WTC11 (cell line): Measurements from ENCODE around the gene RPS8. TPM values are rescaled to one million over a fixed set of nuclear protein-coding genes. Genes with fewer than 3 reads are reported as not detected.
A peak's percentile ranks its signal among the peaks of the same experiment; 100 is the strongest.

Experiments
- ATAC-seq: fragments of 200-7000 bp; cut with Tn5 transposase; 2 replicates; pipeline ENCODE4 v1.10.0; 2021; ENCODE audit warnings: mild to moderate bottlenecking, moderate library complexity
- CTCF ChIA-PET: fragments of 300-600 bp; sonication (Branson Sonifier 250); formaldehyde crosslinking; loops from one replicate; lab custom pipeline; 2021; ENCODE audit warnings: antibody characterized with exemption; lab: Charles Lee
- POLR2A ChIA-PET: fragments of 350-600 bp; sonication (Branson Sonifier 250); formaldehyde crosslinking; loops from one replicate; lab custom pipeline; 2021; ENCODE audit warnings: antibody characterized with exemption; lab: Charles Lee
- DNase-seq: peaks from one replicate; pipeline ENCODE4 v3.0.0; 2021; ENCODE audit warnings: low spot score
- H3K27ac Mint-ChIP-seq: 2 replicates; pipeline ENCODE4 v1.8.0; 2021; ENCODE audit warnings: mixed read lengths
- H3K27me3 Mint-ChIP-seq: 2 replicates; pipeline ENCODE4 v1.8.0; 2021; ENCODE audit warnings: low read depth, mild to moderate bottlenecking, moderate library complexity, mixed read lengths
- H3K36me3 Mint-ChIP-seq: 2 replicates; pipeline ENCODE4 v1.8.0; 2021; ENCODE audit warnings: mixed read lengths
- H3K4me1 Mint-ChIP-seq: 2 replicates; pipeline ENCODE4 v1.8.0; 2022; ENCODE audit warnings: mixed read lengths
- H3K4me3 Mint-ChIP-seq: 2 replicates; pipeline ENCODE4 v1.8.0; 2021; ENCODE audit warnings: mild to moderate bottlenecking, moderate library complexity, mixed read lengths
- H3K9me3 Mint-ChIP-seq: 2 replicates; pipeline ENCODE4 v1.8.0; 2021; ENCODE audit warnings: mixed read lengths
- ATF3 ChIP-seq: sonication (generic); formaldehyde crosslinking; conservative IDR thresholded peaks from 2 replicates; pipeline ENCODE4 v1.8.1; 2022; ENCODE audit warnings: mild to moderate bottlenecking, missing genetic modification reagents
- ATF6 ChIP-seq: sonication (generic); formaldehyde crosslinking; IDR thresholded peaks from 2 replicates; pipeline ENCODE4 v1.8.1; 2023; ENCODE audit warnings: mild to moderate bottlenecking, missing genetic modification reagents
- E2F5 ChIP-seq: sonication (generic); formaldehyde crosslinking; IDR thresholded peaks from 2 replicates; pipeline ENCODE4 v1.8.1; 2022; ENCODE audit warnings: mild to moderate bottlenecking, moderate library complexity, missing genetic modification reagents
- EMX1 ChIP-seq: fragments of 250-450 bp; sonication (Bioruptor Pico); IDR thresholded peaks from 2 replicates; pipeline ENCODE4 v1.8.0; 2021; ENCODE audit warnings: mild to moderate bottlenecking
- FOXJ3 ChIP-seq: sonication (generic); formaldehyde crosslinking; IDR thresholded peaks from 2 replicates; pipeline ENCODE4 v1.9.0; 2021; ENCODE audit warnings: missing genetic modification reagents, mild to moderate bottlenecking, borderline replicate concordance
- ZNF416 ChIP-seq: fragments of 250-450 bp; sonication (Bioruptor Pico); IDR thresholded peaks from 2 replicates; pipeline ENCODE4 v1.9.0; 2021; ENCODE audit warnings: mild to moderate bottlenecking, inconsistent platforms
- total RNA-seq: library from RNA; stranded (reverse); gene quantifications from 3 replicates; pipeline ENCODE4 v1.2.3, GENCODE V29; 2021
- TF ChIP-seq, protein P1 (sequence below): fragments of 250-450 bp; sonication (Bioruptor Pico); conservative IDR thresholded peaks from 2 replicates; pipeline ENCODE4 v1.9.0; 2021; ENCODE audit warnings: mild to moderate bottlenecking
- TF ChIP-seq, protein P2 (sequence below): sonication (generic); formaldehyde crosslinking; IDR thresholded peaks from 2 replicates; pipeline ENCODE4 v1.8.0; 2022; ENCODE audit warnings: missing genetic modification reagents
- TF ChIP-seq, protein P3 (sequence below): sonication (generic); formaldehyde crosslinking; IDR thresholded peaks from 2 replicates; pipeline ENCODE4 v1.8.1; 2022; ENCODE audit warnings: low read depth, mild to moderate bottlenecking, moderate library complexity, missing genetic modification reagents, borderline replicate concordance
- TF ChIP-seq, protein P4 (sequence below): fragments of 250-450 bp; sonication (Bioruptor Pico); IDR thresholded peaks from 2 replicates; pipeline ENCODE4 v2.1.2; 2022; ENCODE audit warnings: mild to moderate bottlenecking, moderate library complexity
- TF ChIP-seq, protein P5 (sequence below): fragments of 250-450 bp; sonication (Bioruptor Pico); IDR thresholded peaks from 2 replicates; pipeline ENCODE4 v1.8.0; 2021; ENCODE audit warnings: mild to moderate bottlenecking
- TF ChIP-seq, protein P6 (sequence below): sonication (generic); formaldehyde crosslinking; IDR thresholded peaks from 2 replicates; pipeline ENCODE4 v1.8.1; 2022; ENCODE audit warnings: mild to moderate bottlenecking, missing genetic modification reagents, moderate library complexity, borderline replicate concordance

RPS8 gene
- total RNA-seq, 1 experiment from 2014 or later: 2,343 TPM

- ChIA-PET POLR2A (interaction anchor here (0.6 to 0.9 kb wide), 5 partner anchors 11 to 84 kb away, joined by 3 to 5 read pairs (median 4); partner anchors contain the start of gene RPS8), CTCF (interaction anchor here (2.0 kb wide), 1 partner anchor 13 kb away, joined by 8 read pairs; the partner anchor contains the start of gene RNU5D-1)
- TF ChIP-seq, protein P1, sequence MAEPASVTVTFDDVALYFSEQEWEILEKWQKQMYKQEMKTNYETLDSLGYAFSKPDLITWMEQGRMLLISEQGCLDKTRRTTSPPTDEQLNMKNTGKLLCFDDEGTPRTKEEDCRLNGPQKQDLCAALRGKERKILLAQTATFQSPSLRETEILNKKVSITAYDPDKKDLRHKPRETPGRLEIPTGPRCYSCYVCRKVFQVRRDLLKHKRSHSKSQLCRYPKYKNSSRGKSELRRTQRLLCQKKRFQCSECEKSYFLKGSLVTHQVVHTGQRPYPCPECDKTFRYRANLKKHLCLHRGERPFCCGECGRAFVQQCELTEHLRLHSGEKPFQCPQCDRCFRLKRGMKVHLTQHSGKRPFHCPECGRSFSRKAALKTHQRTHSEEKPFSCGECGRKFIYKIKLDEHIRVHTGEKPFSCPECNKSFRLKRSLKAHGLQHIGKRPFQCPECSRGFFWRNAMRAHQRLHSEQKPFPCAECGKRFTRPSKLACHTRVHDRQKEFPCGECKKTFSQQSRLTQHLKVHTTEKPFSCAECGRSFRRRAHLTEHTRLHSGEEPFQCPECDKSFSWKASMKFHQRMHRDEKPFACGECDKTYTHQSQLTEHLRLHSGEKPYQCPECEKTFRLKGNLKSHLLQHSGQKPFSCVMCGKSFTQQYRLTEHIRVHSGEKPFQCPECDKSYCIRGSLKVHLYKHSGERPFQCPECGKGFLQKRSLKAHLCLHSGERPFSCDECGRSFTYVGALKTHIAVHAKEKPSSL: no peak
- TF ChIP-seq ZNF416 (CRISPR knock-in tag): no peak
- TF ChIP-seq FOXJ3 (CRISPR knock-in tag): no peak
- TF ChIP-seq, protein P2, sequence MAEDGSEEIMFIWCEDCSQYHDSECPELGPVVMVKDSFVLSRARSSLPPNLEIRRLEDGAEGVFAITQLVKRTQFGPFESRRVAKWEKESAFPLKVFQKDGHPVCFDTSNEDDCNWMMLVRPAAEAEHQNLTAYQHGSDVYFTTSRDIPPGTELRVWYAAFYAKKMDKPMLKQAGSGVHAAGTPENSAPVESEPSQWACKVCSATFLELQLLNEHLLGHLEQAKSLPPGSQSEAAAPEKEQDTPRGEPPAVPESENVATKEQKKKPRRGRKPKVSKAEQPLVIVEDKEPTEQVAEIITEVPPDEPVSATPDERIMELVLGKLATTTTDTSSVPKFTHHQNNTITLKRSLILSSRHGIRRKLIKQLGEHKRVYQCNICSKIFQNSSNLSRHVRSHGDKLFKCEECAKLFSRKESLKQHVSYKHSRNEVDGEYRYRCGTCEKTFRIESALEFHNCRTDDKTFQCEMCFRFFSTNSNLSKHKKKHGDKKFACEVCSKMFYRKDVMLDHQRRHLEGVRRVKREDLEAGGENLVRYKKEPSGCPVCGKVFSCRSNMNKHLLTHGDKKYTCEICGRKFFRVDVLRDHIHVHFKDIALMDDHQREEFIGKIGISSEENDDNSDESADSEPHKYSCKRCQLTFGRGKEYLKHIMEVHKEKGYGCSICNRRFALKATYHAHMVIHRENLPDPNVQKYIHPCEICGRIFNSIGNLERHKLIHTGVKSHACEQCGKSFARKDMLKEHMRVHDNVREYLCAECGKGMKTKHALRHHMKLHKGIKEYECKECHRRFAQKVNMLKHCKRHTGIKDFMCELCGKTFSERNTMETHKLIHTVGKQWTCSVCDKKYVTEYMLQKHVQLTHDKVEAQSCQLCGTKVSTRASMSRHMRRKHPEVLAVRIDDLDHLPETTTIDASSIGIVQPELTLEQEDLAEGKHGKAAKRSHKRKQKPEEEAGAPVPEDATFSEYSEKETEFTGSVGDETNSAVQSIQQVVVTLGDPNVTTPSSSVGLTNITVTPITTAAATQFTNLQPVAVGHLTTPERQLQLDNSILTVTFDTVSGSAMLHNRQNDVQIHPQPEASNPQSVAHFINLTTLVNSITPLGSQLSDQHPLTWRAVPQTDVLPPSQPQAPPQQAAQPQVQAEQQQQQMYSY: no peak
- TF ChIP-seq ATF6: no peak
- TF ChIP-seq, protein P3, sequence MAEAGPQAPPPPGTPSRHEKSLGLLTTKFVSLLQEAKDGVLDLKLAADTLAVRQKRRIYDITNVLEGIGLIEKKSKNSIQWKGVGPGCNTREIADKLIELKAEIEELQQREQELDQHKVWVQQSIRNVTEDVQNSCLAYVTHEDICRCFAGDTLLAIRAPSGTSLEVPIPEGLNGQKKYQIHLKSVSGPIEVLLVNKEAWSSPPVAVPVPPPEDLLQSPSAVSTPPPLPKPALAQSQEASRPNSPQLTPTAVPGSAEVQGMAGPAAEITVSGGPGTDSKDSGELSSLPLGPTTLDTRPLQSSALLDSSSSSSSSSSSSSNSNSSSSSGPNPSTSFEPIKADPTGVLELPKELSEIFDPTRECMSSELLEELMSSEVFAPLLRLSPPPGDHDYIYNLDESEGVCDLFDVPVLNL: no peak
- TF ChIP-seq, protein P4, sequence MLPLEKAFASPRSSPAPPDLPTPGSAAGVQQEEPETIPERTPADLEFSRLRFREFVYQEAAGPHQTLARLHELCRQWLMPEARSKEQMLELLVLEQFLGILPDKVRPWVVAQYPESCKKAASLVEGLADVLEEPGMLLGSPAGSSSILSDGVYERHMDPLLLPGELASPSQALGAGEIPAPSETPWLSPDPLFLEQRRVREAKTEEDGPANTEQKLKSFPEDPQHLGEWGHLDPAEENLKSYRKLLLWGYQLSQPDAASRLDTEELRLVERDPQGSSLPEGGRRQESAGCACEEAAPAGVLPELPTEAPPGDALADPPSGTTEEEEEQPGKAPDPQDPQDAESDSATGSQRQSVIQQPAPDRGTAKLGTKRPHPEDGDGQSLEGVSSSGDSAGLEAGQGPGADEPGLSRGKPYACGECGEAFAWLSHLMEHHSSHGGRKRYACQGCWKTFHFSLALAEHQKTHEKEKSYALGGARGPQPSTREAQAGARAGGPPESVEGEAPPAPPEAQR: no peak
- no peak for TF ChIP-seq ATF3
- TF ChIP-seq E2F5 (CRISPR knock-in tag): no peak
- TF ChIP-seq, protein P5, sequence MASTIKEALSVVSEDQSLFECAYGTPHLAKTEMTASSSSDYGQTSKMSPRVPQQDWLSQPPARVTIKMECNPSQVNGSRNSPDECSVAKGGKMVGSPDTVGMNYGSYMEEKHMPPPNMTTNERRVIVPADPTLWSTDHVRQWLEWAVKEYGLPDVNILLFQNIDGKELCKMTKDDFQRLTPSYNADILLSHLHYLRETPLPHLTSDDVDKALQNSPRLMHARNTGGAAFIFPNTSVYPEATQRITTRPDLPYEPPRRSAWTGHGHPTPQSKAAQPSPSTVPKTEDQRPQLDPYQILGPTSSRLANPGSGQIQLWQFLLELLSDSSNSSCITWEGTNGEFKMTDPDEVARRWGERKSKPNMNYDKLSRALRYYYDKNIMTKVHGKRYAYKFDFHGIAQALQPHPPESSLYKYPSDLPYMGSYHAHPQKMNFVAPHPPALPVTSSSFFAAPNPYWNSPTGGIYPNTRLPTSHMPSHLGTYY (CRISPR knock-in tag): no peak
- TF ChIP-seq, protein P6, sequence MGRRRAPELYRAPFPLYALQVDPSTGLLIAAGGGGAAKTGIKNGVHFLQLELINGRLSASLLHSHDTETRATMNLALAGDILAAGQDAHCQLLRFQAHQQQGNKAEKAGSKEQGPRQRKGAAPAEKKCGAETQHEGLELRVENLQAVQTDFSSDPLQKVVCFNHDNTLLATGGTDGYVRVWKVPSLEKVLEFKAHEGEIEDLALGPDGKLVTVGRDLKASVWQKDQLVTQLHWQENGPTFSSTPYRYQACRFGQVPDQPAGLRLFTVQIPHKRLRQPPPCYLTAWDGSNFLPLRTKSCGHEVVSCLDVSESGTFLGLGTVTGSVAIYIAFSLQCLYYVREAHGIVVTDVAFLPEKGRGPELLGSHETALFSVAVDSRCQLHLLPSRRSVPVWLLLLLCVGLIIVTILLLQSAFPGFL: no peak
- no peak for TF ChIP-seq EMX1 (CRISPR knock-in tag)
- Mint-ChIP-seq H3K27me3 (no peaks in the 10 kb centered on the region), H3K4me3 (no peak overlapping the region), H3K36me3 (peaks cover 57% of the 10 kb centered on the region), H3K4me1 (peaks cover 12% of the 10 kb centered on the region), H3K27ac (peak overlapping the region; percentile 20), H3K9me3 (peaks cover 5% of the 10 kb centered on the region)
- DNase-seq (no peak), ATAC-seq (no peak)
Measured at GRCh38 chr1:44743211-44743610, 32.1 kb upstream of the RPS8 start.
